H9 (cell line): Measurements from ENCODE around the gene LDLRAD4. TPM values are rescaled to one million over a fixed set of nuclear protein-coding genes. Genes with fewer than 3 reads are reported as not detected.

Experiments used
- DNase-seq: peaks from one replicate; pipeline ENCODE4 v3.0.0-alpha.2; 2017
- H2AFZ ChIP-seq: one replicate; pipeline ENCODE4 v1.6.1; 2013; ENCODE audit warnings: mild to moderate bottlenecking, low read length, control low read depth, moderate library complexity
- H2AK5ac ChIP-seq: 2 replicates; pipeline ENCODE4 v1.6.1; 2013; ENCODE audit warnings: low read length, control low read depth, mixed read lengths; ENCODE audit not compliant: insufficient read length
- H2BK120ac ChIP-seq: one replicate; pipeline ENCODE4 v1.6.1; 2013; ENCODE audit warnings: low read depth, mild to moderate bottlenecking, low read length, control low read depth, inconsistent platforms; ENCODE audit not compliant: poor library complexity, severe bottlenecking
- H2BK12ac ChIP-seq: 2 replicates; pipeline ENCODE4 v1.6.1; 2013; ENCODE audit warnings: low read length, control low read depth, mixed read lengths, low read depth; ENCODE audit not compliant: insufficient read length
- H2BK15ac ChIP-seq: 2 replicates; pipeline ENCODE4 v1.6.1; 2013; ENCODE audit warnings: low read depth, low read length, control low read depth
- H2BK20ac ChIP-seq: one replicate; pipeline ENCODE4 v1.6.1; 2013; ENCODE audit warnings: low read depth, mild to moderate bottlenecking, low read length, control low read depth, inconsistent platforms; ENCODE audit not compliant: poor library complexity, severe bottlenecking
- H2BK5ac ChIP-seq: 2 replicates; pipeline ENCODE4 v1.6.1; 2013; ENCODE audit warnings: low read length, control low read depth, mixed read lengths; ENCODE audit not compliant: insufficient read length
- H3K14ac ChIP-seq: 2 replicates; pipeline ENCODE4 v1.6.1; 2013; ENCODE audit warnings: low read length, control low read depth; ENCODE audit not compliant: insufficient read depth
- H3K18ac ChIP-seq: 2 replicates; pipeline ENCODE4 v1.6.1; 2013; ENCODE audit warnings: low read depth, mild to moderate bottlenecking, mixed read lengths, low read length, control low read depth; ENCODE audit not compliant: insufficient read length
- H3K23ac ChIP-seq: 2 replicates; pipeline ENCODE4 v1.6.1; 2013; ENCODE audit warnings: low read length, control low read depth, mixed read lengths, low read depth; ENCODE audit not compliant: insufficient read length
- H3K23me2 ChIP-seq: 2 replicates; pipeline ENCODE4 v1.6.1; 2013; ENCODE audit warnings: low read depth, mild to moderate bottlenecking, mixed read lengths, low read length, control low read depth; ENCODE audit not compliant: insufficient read length, poor library complexity, severe bottlenecking
- H3K27ac ChIP-seq: 2 replicates; pipeline ENCODE4 v1.5.1; 2013; ENCODE audit warnings: low read length, control low read depth, mixed read lengths, low read depth; ENCODE audit not compliant: insufficient read length
- H3K27me3 ChIP-seq: 2 replicates; pipeline ENCODE4 v1.6.1; 2013; ENCODE audit warnings: low read length, control low read depth, inconsistent platforms; ENCODE audit not compliant: insufficient read depth
- H3K4ac ChIP-seq: 2 replicates; pipeline ENCODE4 v1.6.1; 2013; ENCODE audit warnings: low read depth, mild to moderate bottlenecking, control low read depth, inconsistent platforms, low read length, moderate library complexity
- H3K4me1 ChIP-seq: 2 replicates; pipeline ENCODE4 v1.6.1; 2013; ENCODE audit warnings: low read length, control low read depth, inconsistent platforms; ENCODE audit not compliant: insufficient read depth
- H3K4me2 ChIP-seq: 2 replicates; pipeline ENCODE4 v1.6.1; 2013; ENCODE audit warnings: low read length, control low read depth, mixed read lengths; ENCODE audit not compliant: insufficient read length, insufficient read depth
- H3K56ac ChIP-seq: 2 replicates; pipeline ENCODE4 v1.6.1; 2013; ENCODE audit warnings: low read depth, mild to moderate bottlenecking, mixed read lengths, low read length, control low read depth; ENCODE audit not compliant: insufficient read length
- H3K79me1 ChIP-seq: 2 replicates; pipeline ENCODE4 v1.6.1; 2013; ENCODE audit warnings: low read depth, mild to moderate bottlenecking, moderate library complexity, low read length, control low read depth, inconsistent platforms; ENCODE audit not compliant: insufficient read depth, poor library complexity, severe bottlenecking
- H3K79me2 ChIP-seq: 2 replicates; pipeline ENCODE4 v1.6.1; 2013; ENCODE audit warnings: low read length, control low read depth, inconsistent platforms; ENCODE audit not compliant: insufficient read depth
- H3K9ac ChIP-seq: 2 replicates; pipeline ENCODE4 v1.6.1; 2013; ENCODE audit warnings: low read length, control low read depth, mixed read lengths; ENCODE audit not compliant: insufficient read length; ENCODE audit errors: extremely low read depth
- H3K9me3 ChIP-seq: one replicate; pipeline ENCODE4 v1.6.1; 2013; ENCODE audit warnings: low read depth, low read length, inconsistent platforms; ENCODE audit not compliant: control insufficient read depth
- H3T11ph ChIP-seq: one replicate; pipeline ENCODE4 v1.6.1; 2013; ENCODE audit warnings: mild to moderate bottlenecking, low read length, control low read depth, inconsistent platforms
- H4K20me1 ChIP-seq: one replicate; pipeline ENCODE4 v1.6.1; 2013; ENCODE audit not compliant: control insufficient read depth, insufficient read length, insufficient read depth
- H4K5ac ChIP-seq: 2 replicates; pipeline ENCODE4 v1.6.1; 2013; ENCODE audit warnings: low read depth, mild to moderate bottlenecking, mixed read lengths, low read length, control low read depth; ENCODE audit not compliant: insufficient read length
- H4K8ac ChIP-seq: replicated peaks from 2 replicates; pipeline ENCODE4 v1.6.1; 2013; ENCODE audit warnings: low read length, control low read depth, mixed read lengths, low read depth; ENCODE audit not compliant: insufficient read length
- H4K91ac ChIP-seq: 2 replicates; pipeline ENCODE4 v1.6.1; 2013; ENCODE audit warnings: low read depth, mild to moderate bottlenecking, moderate library complexity, mixed read lengths, low read length, control low read depth; ENCODE audit not compliant: insufficient read length
- H3K27ac Mint-ChIP-seq, 3 experiments: 2 replicates in 2 of 3; 3 replicates in 1 of 3; pipeline ENCODE4 v1.8.0; 2020 to 2021; ENCODE audit warnings: mixed read lengths in 3 of 3, mild to moderate bottlenecking in 1 of 3, moderate library complexity in 1 of 3
- H3K27me3 Mint-ChIP-seq: 2 replicates; pipeline ENCODE4 v1.8.0; 2021; ENCODE audit warnings: low read depth, mild to moderate bottlenecking, moderate library complexity, mixed read lengths
- H3K36me3 Mint-ChIP-seq, 3 experiments: 2 replicates in 2 of 3; 3 replicates in 1 of 3; pipeline ENCODE4 v1.8.0; 2020 to 2021; ENCODE audit warnings: low read depth in 3 of 3, mixed read lengths in 3 of 3; ENCODE audit not compliant: insufficient read depth in 1 of 3
- H3K4me1 Mint-ChIP-seq, 2 experiments: 2 replicates each; pipeline ENCODE4 v1.8.0; 2020; ENCODE audit warnings: mixed read lengths in 2 of 2
- H3K4me3 Mint-ChIP-seq, 2 experiments: 2 replicates in 1 of 2; 3 replicates in 1 of 2; pipeline ENCODE4 v1.8.0; 2020 to 2021; ENCODE audit warnings: mild to moderate bottlenecking in 2 of 2, mixed read lengths in 2 of 2, moderate library complexity in 1 of 2
- H3K9me3 Mint-ChIP-seq, 2 experiments: 2 replicates in 1 of 2; 3 replicates in 1 of 2; pipeline ENCODE4 v1.8.0; 2020; ENCODE audit warnings: mild to moderate bottlenecking in 2 of 2, mixed read lengths in 2 of 2, moderate library complexity in 1 of 2
- WGBS: extraction: QIAGEN DNeasy Blood & Tissue Kit; methylation state at CpG from one replicate; pipeline ENCODE4 v1.1.7; 2013; ENCODE audit warnings: missing lambda C conversion rate, low lambda C conversion rate, mixed read lengths; ENCODE audit not compliant: insufficient read length; ENCODE audit errors: extremely low coverage; 5-methylcytosine and 5-hydroxymethylcytosine counted together
- total RNA-seq: library from RNA; stranded (reverse); gene quantifications from 2 replicates; pipeline ENCODE4 v1.2.1, GENCODE V29; 2021
- TF ChIP-seq, protein P1 (sequence below): fragments of 200-600 bp; sonication (generic); conservative IDR thresholded peaks from 3 replicates; pipeline ENCODE4 v1.8.0; 2021; ENCODE audit warnings: antibody characterized with exemption, mild to moderate bottlenecking

The LDLRAD4 gene
- total RNA-seq, 1 experiment from 2014 or later = 3.9 TPM

DNA sequence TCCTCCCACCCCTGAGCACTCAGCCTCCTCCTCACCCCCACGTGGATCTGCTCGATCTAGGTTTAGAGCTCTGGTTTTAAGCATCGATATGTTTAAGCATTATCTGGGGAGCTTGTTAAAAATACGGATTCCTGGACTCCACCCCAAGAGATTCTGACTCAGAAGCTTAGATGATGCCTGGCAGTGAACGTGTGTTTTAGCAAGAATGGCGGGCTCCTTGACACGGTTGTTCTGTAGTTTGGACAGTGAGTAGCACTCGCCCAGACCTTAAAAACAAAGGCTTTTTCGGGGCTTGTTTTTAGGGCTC is 47.3 kb downstream of the LDLRAD4 start:
- H3K27me3 ChIP-seq = no peaks in the 10 kb centered on the region
- no peak overlapping the region for H2BK15ac ChIP-seq
- H3K4ac ChIP-seq = no peak overlapping the region
- no peaks in the 10 kb centered on the region for H3K9me3 ChIP-seq
- H3K79me1 ChIP-seq = no peaks in the 10 kb centered on the region
- WGBS = no CpG with 5 or more reads among the region's 9 CpGs
- no peak overlapping the region for H3K18ac ChIP-seq
- no peak overlapping the region for H3K27ac ChIP-seq
- peak overlapping the region in 1 of 3 experiments; percentile 38; a peak in 1 of 7 replicates for H3K27ac Mint-ChIP-seq
- no peak overlapping the region for H4K5ac ChIP-seq
- H3K4me3 Mint-ChIP-seq = no peak overlapping the region
- H3K23ac ChIP-seq = no peak overlapping the region
- no peak overlapping the region for H3K56ac ChIP-seq
- no peak overlapping the region for H2AK5ac ChIP-seq
- H3K14ac ChIP-seq = no peak overlapping the region
- H3K4me2 ChIP-seq = no peak overlapping the region
- H3T11ph ChIP-seq = no peak overlapping the region
- no peaks in the 10 kb centered on the region for H3K79me2 ChIP-seq
- TF ChIP-seq, protein P1, sequence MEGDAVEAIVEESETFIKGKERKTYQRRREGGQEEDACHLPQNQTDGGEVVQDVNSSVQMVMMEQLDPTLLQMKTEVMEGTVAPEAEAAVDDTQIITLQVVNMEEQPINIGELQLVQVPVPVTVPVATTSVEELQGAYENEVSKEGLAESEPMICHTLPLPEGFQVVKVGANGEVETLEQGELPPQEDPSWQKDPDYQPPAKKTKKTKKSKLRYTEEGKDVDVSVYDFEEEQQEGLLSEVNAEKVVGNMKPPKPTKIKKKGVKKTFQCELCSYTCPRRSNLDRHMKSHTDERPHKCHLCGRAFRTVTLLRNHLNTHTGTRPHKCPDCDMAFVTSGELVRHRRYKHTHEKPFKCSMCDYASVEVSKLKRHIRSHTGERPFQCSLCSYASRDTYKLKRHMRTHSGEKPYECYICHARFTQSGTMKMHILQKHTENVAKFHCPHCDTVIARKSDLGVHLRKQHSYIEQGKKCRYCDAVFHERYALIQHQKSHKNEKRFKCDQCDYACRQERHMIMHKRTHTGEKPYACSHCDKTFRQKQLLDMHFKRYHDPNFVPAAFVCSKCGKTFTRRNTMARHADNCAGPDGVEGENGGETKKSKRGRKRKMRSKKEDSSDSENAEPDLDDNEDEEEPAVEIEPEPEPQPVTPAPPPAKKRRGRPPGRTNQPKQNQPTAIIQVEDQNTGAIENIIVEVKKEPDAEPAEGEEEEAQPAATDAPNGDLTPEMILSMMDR = no peak
- no peak overlapping the region for H2BK20ac ChIP-seq
- peaks cover 3% of the 10 kb centered on the region for H3K23me2 ChIP-seq
- H3K4me1 Mint-ChIP-seq = peaks cover 25 to 32% of the 10 kb centered on the region in 2 experiments
- no peaks in the 10 kb centered on the region for H3K9me3 Mint-ChIP-seq
- no peak overlapping the region for H4K91ac ChIP-seq
- no peak overlapping the region for H3K9ac ChIP-seq
- no peak for DNase-seq
- 0 out of 2 replicates have a peak, but pooled peaks cover 2% of the 10 kb centered on the region for H3K4me1 ChIP-seq
- H4K8ac ChIP-seq = no peak overlapping the region
- H2BK120ac ChIP-seq = no peak overlapping the region
- H3K27me3 Mint-ChIP-seq = peaks cover 18% of the 10 kb centered on the region
- no peak overlapping the region for H2BK12ac ChIP-seq
- H2BK5ac ChIP-seq = no peak overlapping the region
- no peaks in the 10 kb centered on the region for H4K20me1 ChIP-seq
- H2AFZ ChIP-seq = no peak overlapping the region
- no peaks in the 10 kb centered on the region for H3K36me3 Mint-ChIP-seq
